GM10266 (cell line): ENCODE measurements around the gene GEMIN4.
"Not testable (repeated sequence)": the region's sequence is repeated elsewhere in the genome, so short reads cannot be mapped to it uniquely, and the experiment has no call there.

Experiments
- DNase-seq: peaks from one replicate; pipeline ENCODE4 v3.0.0; 2012; ENCODE audit errors: extremely low spot score
- TF ChIP-seq, protein P1 (sequence below): IDR thresholded peaks from 2 replicates; pipeline ENCODE4 v1.5.1; 2012; ENCODE audit warnings: mild to moderate bottlenecking, low read depth; ENCODE audit not compliant: control insufficient read depth, insufficient read depth; ENCODE audit errors: missing control alignments

GEMIN4 gene

DNA sequence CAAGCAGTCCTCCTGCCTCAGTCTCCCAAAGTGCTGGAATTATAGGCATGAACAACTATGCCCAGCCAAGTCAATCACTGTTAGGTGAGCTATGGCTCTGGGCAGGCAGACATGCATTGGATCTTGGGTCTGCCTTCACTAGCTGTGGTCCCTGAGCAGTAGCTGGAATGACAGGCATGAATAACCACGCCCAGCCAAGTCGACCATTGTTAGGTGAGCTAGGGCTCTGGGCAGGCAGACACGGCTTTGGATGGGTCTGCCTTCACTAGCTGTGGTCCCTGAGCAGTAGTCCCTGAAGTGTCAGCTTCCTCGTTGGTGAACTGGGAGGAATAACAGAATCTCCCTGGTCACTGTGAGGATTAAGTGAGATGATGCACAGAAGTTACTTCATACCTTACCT, 36.5 kb upstream of the GEMIN4 start:
- TF ChIP-seq, protein P1, sequence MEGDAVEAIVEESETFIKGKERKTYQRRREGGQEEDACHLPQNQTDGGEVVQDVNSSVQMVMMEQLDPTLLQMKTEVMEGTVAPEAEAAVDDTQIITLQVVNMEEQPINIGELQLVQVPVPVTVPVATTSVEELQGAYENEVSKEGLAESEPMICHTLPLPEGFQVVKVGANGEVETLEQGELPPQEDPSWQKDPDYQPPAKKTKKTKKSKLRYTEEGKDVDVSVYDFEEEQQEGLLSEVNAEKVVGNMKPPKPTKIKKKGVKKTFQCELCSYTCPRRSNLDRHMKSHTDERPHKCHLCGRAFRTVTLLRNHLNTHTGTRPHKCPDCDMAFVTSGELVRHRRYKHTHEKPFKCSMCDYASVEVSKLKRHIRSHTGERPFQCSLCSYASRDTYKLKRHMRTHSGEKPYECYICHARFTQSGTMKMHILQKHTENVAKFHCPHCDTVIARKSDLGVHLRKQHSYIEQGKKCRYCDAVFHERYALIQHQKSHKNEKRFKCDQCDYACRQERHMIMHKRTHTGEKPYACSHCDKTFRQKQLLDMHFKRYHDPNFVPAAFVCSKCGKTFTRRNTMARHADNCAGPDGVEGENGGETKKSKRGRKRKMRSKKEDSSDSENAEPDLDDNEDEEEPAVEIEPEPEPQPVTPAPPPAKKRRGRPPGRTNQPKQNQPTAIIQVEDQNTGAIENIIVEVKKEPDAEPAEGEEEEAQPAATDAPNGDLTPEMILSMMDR, result no peak
- no peak for DNase-seq

DNA sequence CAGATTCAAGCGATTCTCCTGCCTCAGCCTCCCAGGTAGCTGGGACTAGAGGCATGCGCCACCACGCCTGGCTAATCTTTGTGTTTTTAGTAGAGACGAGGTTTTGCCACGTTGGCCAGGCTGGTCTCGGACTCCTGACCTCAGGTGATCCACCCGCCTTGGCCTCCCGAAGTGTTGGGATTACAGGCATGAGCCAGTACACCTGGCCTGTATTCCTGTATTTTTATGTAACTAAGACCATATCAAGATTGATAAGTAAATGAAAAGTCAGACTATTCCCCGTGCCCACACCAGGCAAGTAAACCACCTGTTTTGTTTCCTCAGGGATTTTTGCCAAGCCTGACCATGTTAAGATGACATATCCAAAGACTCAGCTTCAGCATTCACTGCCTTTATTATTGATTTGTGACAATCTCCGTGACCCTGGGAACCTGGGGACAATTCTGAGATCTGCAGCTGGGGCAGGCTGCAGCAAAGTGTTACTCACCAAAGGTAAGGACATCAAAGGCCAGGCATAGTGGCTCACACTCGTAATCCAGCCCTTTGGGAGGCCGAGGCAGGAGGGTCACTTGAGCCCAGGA, 35.7 kb upstream of the GEMIN4 start:
- TF ChIP-seq, protein P1, result no peak
- DNase-seq, result no peak

GRCh38 chr17:785901-786300, 33.8 kb upstream of the GEMIN4 start:
- DNase-seq, result not testable (repeated sequence)

DNA sequence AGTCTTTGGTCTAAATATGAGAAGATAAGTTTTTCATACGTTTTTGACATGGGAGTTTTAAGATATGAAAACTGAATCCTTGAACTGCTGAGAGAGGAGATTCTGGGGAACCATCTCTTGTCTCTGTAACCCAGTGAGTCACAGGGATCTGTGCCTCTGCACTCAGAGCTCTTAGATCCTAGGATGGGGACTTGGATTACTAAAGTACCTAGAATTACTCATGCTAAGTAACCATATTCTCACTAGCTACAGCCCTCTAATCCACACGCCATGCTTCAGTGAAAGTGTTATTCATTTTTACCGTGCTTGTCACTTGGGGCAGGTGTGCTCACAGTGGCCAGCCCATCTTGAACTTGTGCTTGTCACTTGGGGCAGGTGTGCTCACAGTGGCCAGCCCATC, 32.1 kb upstream of the GEMIN4 start:
- TF ChIP-seq, protein P1, result no peak
- no peak for DNase-seq

DNA sequence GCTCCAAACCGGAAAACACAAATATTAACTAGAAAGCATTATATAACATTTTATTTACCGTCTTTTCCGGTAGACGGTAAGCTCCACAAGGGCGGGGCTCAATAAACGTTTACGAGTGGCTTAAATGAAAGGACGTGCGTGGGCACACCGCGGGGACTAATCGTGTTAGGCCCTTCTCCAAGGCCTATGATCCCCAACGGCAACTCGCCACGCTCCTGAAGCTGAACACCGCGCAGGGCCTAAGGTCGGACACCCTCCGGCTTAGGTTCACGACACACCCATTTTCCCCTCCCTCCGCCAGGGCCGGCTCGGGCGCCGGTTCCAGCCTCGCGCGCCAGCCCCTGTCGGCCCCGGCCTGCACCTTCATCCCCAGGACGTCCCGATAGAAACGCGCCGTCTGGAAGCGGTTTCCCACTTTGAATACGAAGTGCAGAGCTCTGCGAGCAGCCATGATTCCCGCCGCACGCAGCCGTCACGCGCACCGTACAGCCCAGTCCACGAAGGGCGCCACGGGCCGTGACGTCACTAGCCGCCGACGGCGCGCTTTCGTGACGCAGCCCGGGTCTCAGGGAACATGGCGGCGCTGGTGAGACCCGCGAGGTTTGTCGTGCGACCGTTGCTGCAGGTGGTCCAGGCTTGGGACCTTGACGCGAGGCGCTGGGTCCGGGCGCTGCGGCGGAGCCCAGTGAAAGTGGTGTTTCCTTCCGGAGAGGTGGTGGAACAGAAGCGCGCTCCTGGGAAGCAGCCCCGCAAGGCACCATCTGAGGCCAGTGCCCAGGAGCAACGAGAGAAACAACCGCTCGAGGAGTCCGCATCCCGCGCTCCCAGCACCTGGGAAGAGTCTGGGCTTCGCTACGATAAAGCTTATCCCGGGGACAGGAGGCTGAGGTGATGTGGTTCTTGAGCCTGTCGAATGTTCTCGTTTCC, 30.0 kb upstream of the GEMIN4 start, which contains the start of the genes GLOD4 and MRM3:
TSS of gene GLOD4 (minus strand) at position 476 of the 927 bp plus-strand sequence. CDS start at position 451, 25 bp downstream.
TSS of gene MRM3 (plus strand) at position 549 of the 927 bp plus-strand sequence. CDS start at position 575, 26 bp downstream.
- TF ChIP-seq, protein P1, result no peak
- peak; percentile 96 for DNase-seq

- TF ChIP-seq, protein P1, result no peak
- no peak for DNase-seq
Measured at GRCh38 chr17:778096-778495, 26.0 kb upstream of the GEMIN4 start.

DNA sequence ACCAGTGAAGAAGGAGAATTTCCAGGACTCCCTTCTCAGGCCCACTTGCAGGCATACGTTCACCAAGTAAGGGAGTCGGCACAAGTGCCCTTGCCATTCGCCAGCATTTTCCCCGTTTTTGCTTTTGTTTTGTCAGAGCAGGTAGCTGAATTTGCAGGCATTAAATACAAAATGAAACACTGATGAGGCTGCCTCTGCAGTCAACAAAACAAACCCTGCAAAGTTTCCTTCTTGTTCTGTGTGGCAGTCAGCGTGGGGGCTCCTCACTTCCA, 22.2 kb upstream of the GEMIN4 start:
- TF ChIP-seq, protein P1, result no peak

More for the DNA sequence above, 22.2 kb upstream of the GEMIN4 start:
- no peak for DNase-seq
